PC-9 (cell line): ENCODE data around the gene PECR. TPM values are rescaled to one million over a fixed set of nuclear protein-coding genes. Genes with fewer than 3 reads are reported as not detected.

Source experiments
- BruUV-seq: library from RNA; stranded (reverse); fragments of 400-500 nt; replicated peaks from 2 replicates; lab custom pipeline; 2021; lab: Mats Ljungman, UMichigan
- CTCF ChIA-PET: fragments of 300-600 bp; sonication (Branson Sonifier 250); formaldehyde crosslinking; loops from one replicate; lab custom pipeline; 2022; ENCODE audit warnings: antibody characterized with exemption; lab: Charles Lee
- POLR2A ChIA-PET: fragments of 300-600 bp; sonication (Branson Sonifier 250); formaldehyde crosslinking; loops from one replicate; lab custom pipeline; 2022; ENCODE audit warnings: antibody characterized with exemption; ENCODE audit not compliant: unreplicated experiment; lab: Charles Lee
- DNase-seq, 2 experiments: peaks; one replicate each; pipeline versions ENCODE4 v3.0.0 to v3.0.0-alpha.2; 2015 to 2022; ENCODE audit warnings: mixed read lengths in 1 of 2
- H2AFZ ChIP-seq: fragments of 200-600 bp; sonication (generic); 2 replicates; pipeline ENCODE4 v1.8.1; 2017; ENCODE audit warnings: antibody characterized with exemption
- H3F3A ChIP-seq: fragments of 200-600 bp; sonication (generic); 2 replicates; pipeline ENCODE4 v1.8.1; 2017; ENCODE audit warnings: antibody characterized with exemption, mild to moderate bottlenecking, low read depth; ENCODE audit not compliant: insufficient read depth
- H3K27ac ChIP-seq: fragments of 200-600 bp; sonication (generic); 2 replicates; pipeline ENCODE4 v1.6.1; 2016; ENCODE audit warnings: mixed run types
- H3K27me3 ChIP-seq: fragments of 200-600 bp; sonication (generic); 2 replicates; pipeline ENCODE4 v1.6.1; 2016; ENCODE audit warnings: low read depth, mixed run types; ENCODE audit not compliant: insufficient read depth
- H3K36me3 ChIP-seq: fragments of 200-600 bp; sonication (generic); 2 replicates; pipeline ENCODE4 v1.6.1; 2016; ENCODE audit warnings: low read depth, mixed run types
- H3K4me1 ChIP-seq: fragments of 200-600 bp; sonication (generic); replicated peaks from 2 replicates; pipeline ENCODE4 v1.6.1; 2016; ENCODE audit warnings: mixed run types; ENCODE audit not compliant: insufficient read depth
- H3K4me2 ChIP-seq: fragments of 200-600 bp; sonication (generic); 2 replicates; pipeline ENCODE4 v1.6.1; 2017; ENCODE audit warnings: mixed run types
- H3K4me3 ChIP-seq: fragments of 200-600 bp; sonication (generic); 2 replicates; pipeline ENCODE4 v1.6.1; 2016; ENCODE audit warnings: mixed run types
- H3K79me2 ChIP-seq: fragments of 200-600 bp; sonication (generic); 2 replicates; pipeline ENCODE4 v1.6.1; 2017; ENCODE audit warnings: low read depth, mixed run types
- H3K9me2 ChIP-seq: fragments of 200-600 bp; sonication (generic); 2 replicates; pipeline ENCODE4 v1.8.1; 2017; ENCODE audit warnings: mild to moderate bottlenecking; ENCODE audit not compliant: insufficient read depth
- H3K9me3 ChIP-seq: fragments of 200-600 bp; sonication (generic); 2 replicates; pipeline ENCODE4 v1.8.1; 2016; ENCODE audit warnings: low read depth; ENCODE audit not compliant: insufficient read depth
- H4K20me1 ChIP-seq: fragments of 200-600 bp; sonication (generic); 2 replicates; pipeline ENCODE4 v1.8.1; 2017; ENCODE audit not compliant: insufficient read depth
- CTCF ChIP-seq: fragments of 200-600 bp; sonication (generic); conservative IDR thresholded peaks from 2 replicates; pipeline ENCODE4 v1.6.1; 2017; ENCODE audit warnings: mixed run types, antibody characterized with exemption, mild to moderate bottlenecking, moderate library complexity
- EZH2 ChIP-seq: fragments of 200-600 bp; sonication (generic); IDR thresholded peaks from 2 replicates; pipeline ENCODE4 v1.8.0; 2017; ENCODE audit warnings: antibody characterized with exemption, low read depth
- intact Hi-C: fragments of 100-400 bp; cut with micrococcal nuclease; formaldehyde crosslinking; loops from one replicate; pipeline ENCODE4 v1.10.0; 2022; ENCODE audit not compliant: unreplicated experiment
- total RNA-seq: library from RNA; stranded (reverse); gene quantifications from 2 replicates; pipeline ENCODE4 v1.2.3, GENCODE V29; 2021

Gene PECR
- total RNA-seq, 1 experiment from 2014 or later, result 10.8 TPM

- POLR2A ChIA-PET, result interaction anchor here (0.7 kb wide), 2 partner anchors 28 to 509 kb away, joined by 4 to 5 read pairs; no protein-coding TSS in a partner anchor
- peak overlapping the region; percentile 71 for H3K4me3 ChIP-seq
- intact Hi-C loops, result no loop called here
- H3F3A ChIP-seq, result peaks cover 33% of the 10 kb centered on the region
- H2AFZ ChIP-seq, result peak overlapping the region; percentile 65; the same call in 1 of the 2 replicates
- H3K27ac ChIP-seq, result peak overlapping the region; percentile 54
- H3K9me3 ChIP-seq, result no peaks in the 10 kb centered on the region
- CTCF ChIA-PET, result interaction anchor here (0.7 to 1.0 kb wide), 3 partner anchors 11 to 587 kb away, joined by 3 to 11 read pairs (median 3); partner anchors contain the start of gene IGFBP5
- TSS peak; percentile 100 for BruUV-seq
- no peaks in the 10 kb centered on the region for H3K27me3 ChIP-seq
- TF ChIP-seq EZH2 (no peak), CTCF (no peak)
- peaks cover 40% of the 10 kb centered on the region for H3K79me2 ChIP-seq
- peaks cover 31% of the 10 kb centered on the region for H3K36me3 ChIP-seq
- H3K4me1 ChIP-seq, result peaks cover 18% of the 10 kb centered on the region
- peak overlapping the region; percentile 87 for H3K4me2 ChIP-seq
- peaks cover 17% of the 10 kb centered on the region for H4K20me1 ChIP-seq
- DNase-seq, result no peak
- H3K9me2 ChIP-seq, result no peaks in the 10 kb centered on the region
Measured at GRCh38 chr2:216108310-216108966, 26.8 kb upstream of the PECR start.

DNA sequence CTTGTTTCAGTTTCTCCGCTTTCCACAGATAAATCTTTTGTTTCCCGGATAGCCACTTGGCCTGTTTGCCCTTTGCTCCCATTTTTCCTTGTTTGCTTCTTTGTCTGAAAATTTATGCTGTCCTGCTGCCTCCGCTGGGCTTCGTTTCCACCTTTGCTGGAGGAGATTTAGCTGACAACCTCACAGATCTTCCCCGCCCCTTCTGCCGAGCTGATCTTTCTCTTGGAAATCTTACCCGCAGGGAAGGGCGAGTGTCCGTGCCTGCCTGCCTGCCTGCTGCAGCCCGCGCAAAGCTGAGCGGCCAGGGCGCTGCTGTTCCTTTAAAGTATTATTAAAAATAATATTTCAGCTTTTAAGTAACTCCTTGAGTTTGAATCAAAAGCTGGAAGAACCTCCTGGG lies 26.2 kb upstream of the PECR start:
- no peak overlapping the region for H2AFZ ChIP-seq

DNA sequence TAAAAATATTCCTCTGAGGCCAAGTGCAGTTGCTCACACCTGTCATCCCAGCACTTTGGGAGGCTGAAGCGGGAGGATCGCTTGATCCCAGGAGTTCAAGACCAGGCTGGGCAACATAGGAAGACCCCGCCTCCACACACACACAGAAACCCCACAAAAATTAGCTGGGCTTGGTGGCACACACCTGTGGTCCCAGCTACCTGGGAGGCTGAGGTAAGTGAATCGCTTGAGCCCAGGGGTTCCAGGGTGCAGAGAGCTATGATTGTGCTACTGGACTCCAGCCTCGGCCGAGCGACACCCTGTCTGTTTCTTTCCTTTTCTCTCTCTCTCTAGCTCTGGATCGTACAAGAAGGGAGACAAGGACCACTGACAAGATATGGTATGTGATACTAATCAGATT lies 25.7 kb upstream of the PECR start:
- POLR2A ChIA-PET, result interaction anchor here (0.7 kb wide), 1 partner anchor 511 kb away, joined by 4 read pairs; no protein-coding TSS in a partner anchor
- Histone ChIP-seq H3K4me1 (peaks cover 18% of the 10 kb centered on the region), H3K79me2 (peaks cover 32% of the 10 kb centered on the region), H3K9me3 (no peaks in the 10 kb centered on the region), H3K4me2 (no peak overlapping the region), H3F3A (peaks cover 22% of the 10 kb centered on the region; the same call in 1 of the 2 replicates), H3K4me3 (no peak overlapping the region), H4K20me1 (peaks cover 15% of the 10 kb centered on the region), H3K36me3 (peaks cover 20% of the 10 kb centered on the region), H3K27me3 (no peaks in the 10 kb centered on the region), H3K9me2 (no peaks in the 10 kb centered on the region), H3K27ac (no peak overlapping the region), H2AFZ (no peak overlapping the region)
- intact Hi-C loops, result no loop called here
- no peak for DNase-seq
- CTCF ChIA-PET, result no interaction called here
- TF ChIP-seq CTCF, result no peak
- no peak for TF ChIP-seq EZH2
- no TSS peak for BruUV-seq

More for the DNA sequence above, 26.2 kb upstream of the PECR start:
- intact Hi-C loops, result no loop called here
- H3K27me3 ChIP-seq, result no peaks in the 10 kb centered on the region
- H3K36me3 ChIP-seq, result peaks cover 25% of the 10 kb centered on the region
- H3F3A ChIP-seq, result peaks cover 26% of the 10 kb centered on the region; the same call in 1 of the 2 replicates
- H3K4me1 ChIP-seq, result peaks cover 18% of the 10 kb centered on the region
- H3K4me2 ChIP-seq, result no peak overlapping the region
- BruUV-seq, result no TSS peak
- no peak overlapping the region for H3K27ac ChIP-seq
- no peak for DNase-seq
- H3K9me2 ChIP-seq, result no peaks in the 10 kb centered on the region
- H4K20me1 ChIP-seq, result peaks cover 17% of the 10 kb centered on the region
- no peak for TF ChIP-seq CTCF
- no peak for TF ChIP-seq EZH2
- no peak overlapping the region for H3K4me3 ChIP-seq
- POLR2A ChIA-PET, result interaction anchor here (0.7 kb wide), 1 partner anchor 510 kb away, joined by 4 read pairs; no protein-coding TSS in a partner anchor
- no peaks in the 10 kb centered on the region for H3K9me3 ChIP-seq
- peaks cover 36% of the 10 kb centered on the region for H3K79me2 ChIP-seq
- CTCF ChIA-PET, result no interaction called here
